SIG-M5 (cell line): Measurements from ENCODE around the gene NFE2L2.
"Not testable (repeated sequence)": the region's sequence is repeated elsewhere in the genome, so short reads cannot be mapped to it uniquely, and the experiment has no call there.

Experiments
- DNase-seq: peaks from one replicate; lab custom pipeline; 2025; lab: John Stamatoyannopoulos, UW

The NFE2L2 gene

DNA sequence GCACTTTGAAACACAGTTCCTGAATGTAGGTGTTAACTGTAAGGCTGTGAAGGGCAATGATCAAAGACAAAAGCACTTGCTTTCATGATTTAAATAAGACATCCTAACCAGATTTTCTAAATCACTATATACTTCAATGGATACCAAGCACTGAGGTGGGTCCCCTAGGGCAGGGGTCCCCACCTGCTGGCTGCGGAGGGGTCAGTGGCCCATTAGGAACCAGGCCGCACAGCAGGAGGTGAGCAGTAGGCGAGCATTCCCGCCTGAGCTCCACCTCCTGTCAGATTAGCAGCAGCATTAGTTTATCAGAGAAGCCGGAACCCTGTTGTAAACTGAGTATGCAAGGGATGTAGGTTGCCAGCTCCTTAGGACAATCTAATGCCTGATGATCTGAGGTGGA lies 7.1 kb downstream of the NFE2L2 start:
- DNase-seq: no peak

GRCh38 chr2:177256695-177257094 lies 7.8 kb downstream of the NFE2L2 start:
- no peak for DNase-seq

GRCh38 chr2:177256026-177256425 lies 8.5 kb downstream of the NFE2L2 start:
- DNase-seq: no peak

- no peak for DNase-seq
Measured at GRCh38 chr2:177255227-177255601, 9.3 kb downstream of the NFE2L2 start.

DNA sequence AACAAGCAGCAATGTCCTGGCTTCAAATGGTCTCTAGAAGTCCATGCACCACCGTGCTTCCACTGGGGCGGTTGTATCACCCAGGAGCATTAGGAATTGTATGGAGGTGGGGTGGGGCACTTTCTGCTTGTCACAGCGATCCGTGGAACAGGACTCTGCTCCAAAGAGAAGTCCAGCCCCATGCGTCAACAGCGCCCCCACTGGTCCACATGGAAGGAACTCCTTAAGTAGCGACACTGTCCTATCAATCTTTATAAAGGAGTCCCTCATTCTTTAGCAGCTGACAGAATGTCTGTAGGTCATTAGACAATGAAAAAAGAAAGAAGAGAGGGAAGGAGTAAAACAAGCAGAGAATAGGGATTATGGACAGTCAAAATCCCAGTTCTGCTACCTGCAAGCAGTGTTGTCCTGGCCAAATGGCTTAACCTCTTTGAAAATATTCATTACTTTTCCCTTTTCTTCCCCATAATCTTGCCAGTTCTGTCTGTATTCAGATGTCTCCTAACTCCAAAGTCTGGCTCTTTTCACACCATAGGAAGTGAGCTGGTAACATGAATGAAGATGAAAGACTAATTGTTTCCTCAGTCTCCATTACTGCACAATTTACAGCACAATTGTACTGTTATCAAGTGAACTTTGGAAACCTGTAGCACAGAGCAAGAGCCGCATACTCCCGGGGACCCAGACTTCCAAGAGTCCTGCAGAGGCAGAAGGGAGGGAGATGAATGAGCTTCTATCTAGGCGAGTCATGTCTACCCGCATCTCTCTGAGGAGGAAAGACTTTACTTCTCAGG lies 9.9 kb downstream of the NFE2L2 start:
- no peak for DNase-seq

DNA sequence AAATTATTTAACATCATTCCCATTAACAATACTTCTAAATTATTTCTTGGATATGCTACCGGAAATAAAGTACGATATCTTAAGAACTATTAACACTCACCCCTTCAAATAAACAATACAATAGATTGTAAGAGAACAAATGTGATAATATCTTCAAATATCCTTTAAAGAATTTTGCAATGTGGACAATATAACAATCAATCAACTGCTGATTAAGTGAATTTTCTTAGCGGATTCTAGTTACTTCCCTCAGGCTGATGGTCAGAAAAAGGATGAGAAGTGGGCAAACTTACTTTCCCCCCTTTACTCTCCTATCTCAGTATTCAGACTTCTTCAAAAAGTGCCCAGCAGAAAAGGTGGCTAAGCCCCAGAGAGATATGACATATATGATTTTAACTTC lies 10.8 kb downstream of the NFE2L2 start:
- DNase-seq: no peak

- DNase-seq: no peak
Measured at GRCh38 chr2:177252808-177253531, 11.6 kb downstream of the NFE2L2 start.

- no peak for DNase-seq
Measured at GRCh38 chr2:177251165-177251542, 13.4 kb downstream of the NFE2L2 start.

GRCh38 chr2:177250461-177250860 lies 14.1 kb downstream of the NFE2L2 start:
- DNase-seq: no peak

DNA sequence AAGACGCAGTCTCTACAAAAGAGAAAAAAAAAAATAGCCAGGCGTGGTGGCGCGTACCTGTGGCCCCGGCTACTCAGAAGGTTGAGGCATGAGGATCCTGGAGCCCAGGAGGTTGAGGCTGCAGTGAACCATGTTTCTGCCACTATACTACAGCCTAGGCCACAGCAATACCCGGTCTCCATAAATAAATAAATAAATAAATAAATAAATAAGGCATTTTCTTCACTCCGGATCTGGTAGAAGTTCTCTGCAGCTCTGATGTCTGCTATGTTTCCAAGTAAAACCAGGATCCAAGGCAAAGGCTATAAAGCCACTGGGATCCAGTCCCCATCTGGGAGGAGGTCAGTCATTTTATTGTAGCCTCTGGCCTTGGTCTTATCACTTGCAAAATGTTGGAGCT lies 15.5 kb downstream of the NFE2L2 start:
- DNase-seq: no peak

- no peak for DNase-seq
Measured at GRCh38 chr2:177247693-177248262, 16.7 kb downstream of the NFE2L2 start.

DNA sequence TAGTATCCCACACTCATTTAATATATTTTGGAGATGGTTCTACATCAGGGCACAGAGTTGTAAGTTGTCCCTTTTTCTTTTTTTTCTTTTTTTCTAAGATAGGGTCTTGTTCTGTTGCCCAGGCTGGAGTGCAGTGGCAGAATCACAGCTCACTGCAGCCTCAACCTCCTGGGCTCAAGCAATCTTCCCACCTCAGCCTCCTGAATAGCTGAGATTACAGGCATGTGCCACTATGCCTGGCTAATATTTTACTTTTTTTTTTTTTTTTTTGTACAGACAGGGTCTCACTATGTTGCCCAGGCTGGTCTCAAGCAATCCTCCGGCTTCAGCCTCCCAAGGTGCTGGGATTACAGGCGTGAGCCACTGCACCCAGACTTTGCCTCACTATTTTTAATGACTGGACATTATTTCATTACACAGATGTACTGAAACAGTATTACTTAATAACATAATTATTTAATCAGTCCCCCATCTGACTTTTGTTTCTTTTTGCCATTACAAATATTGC lies 17.9 kb downstream of the NFE2L2 start:
- DNase-seq: not testable (repeated sequence)

DNA sequence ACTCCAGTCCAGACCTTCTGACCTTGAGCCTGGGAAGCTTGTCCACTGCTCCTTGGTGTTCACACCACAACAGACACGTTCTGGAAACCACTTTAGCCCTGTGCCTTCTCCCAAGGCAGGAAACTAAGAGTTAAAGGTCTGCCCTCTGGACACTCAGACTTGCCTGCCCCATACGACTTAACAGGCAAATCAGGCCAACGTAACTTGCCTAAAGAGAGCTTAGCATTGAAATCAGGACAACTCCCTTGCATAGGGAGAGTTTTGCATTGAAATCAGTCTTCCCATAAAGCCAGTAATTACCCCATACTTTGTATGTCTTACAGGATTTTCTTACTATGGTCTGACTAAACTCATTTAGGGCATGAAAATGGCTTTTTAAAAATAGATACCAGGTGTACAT lies 18.5 kb downstream of the NFE2L2 start:
- DNase-seq: no peak

DNA sequence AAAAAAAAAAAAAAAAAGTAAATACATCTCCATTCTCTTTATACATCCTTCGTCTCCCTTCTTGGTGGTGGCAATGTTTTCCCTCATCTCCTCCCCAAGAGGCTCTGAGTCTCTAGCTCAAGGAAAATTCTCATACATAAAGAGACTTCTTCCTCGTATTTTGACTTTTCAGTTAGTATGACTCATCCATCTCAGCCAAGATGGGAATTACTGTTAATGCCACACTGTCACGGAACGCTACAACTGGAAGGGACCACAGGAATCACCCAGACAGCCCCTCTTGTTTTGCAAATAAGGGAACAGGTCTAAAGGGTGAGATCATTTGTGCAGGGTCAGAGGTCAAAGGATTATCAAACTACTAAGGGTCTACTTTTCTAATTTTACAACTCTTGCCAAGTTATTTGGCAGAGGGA lies 19.5 kb downstream of the NFE2L2 start:
- no peak for DNase-seq

- no peak for DNase-seq
Measured at GRCh38 chr2:177244244-177244771, 20.2 kb downstream of the NFE2L2 start.

DNA sequence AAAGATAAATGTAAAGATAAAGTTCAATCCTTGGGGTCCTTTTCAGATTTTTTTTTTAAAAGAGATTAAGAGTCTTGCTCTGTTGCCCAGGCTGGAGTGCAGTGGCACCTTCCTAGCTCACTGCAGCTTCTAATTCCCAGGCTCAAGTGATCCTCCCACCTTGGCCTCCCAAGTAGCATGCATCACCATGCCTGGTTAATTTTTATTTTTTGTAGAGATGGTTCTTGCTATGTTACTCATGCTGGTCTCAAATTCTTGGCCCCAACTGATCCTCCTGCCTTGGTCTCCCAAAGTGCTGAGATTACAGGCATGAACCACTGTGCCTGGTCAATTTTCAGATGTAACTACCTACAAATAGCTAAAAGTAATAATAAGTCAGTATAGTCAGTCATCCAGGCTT lies 21.1 kb downstream of the NFE2L2 start:
- DNase-seq: no peak

DNA sequence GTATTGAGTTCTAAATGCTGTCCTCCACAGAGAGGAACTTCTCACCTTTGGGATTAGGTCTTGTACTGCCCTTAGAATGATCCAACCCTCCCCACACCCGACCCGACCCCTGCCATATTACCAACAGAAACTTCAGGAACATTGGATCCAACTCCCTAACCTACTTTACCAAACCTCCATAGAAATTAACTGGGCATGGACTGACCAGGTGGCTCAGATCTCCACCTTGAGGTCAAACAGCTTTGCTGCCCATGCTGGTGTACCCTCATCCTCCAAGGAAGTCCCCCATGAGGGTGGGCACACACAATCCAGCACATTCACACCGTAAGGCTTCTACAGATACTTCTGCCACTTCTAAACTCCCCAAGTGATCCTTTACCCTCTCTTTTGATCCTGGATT lies 21.5 kb downstream of the NFE2L2 start:
- no peak for DNase-seq

GRCh38 chr2:177242121-177242987 lies 22.2 kb downstream of the NFE2L2 start:
- DNase-seq: no peak

- no peak for DNase-seq
Measured at GRCh38 chr2:177241711-177242120, 22.8 kb downstream of the NFE2L2 start.

DNA sequence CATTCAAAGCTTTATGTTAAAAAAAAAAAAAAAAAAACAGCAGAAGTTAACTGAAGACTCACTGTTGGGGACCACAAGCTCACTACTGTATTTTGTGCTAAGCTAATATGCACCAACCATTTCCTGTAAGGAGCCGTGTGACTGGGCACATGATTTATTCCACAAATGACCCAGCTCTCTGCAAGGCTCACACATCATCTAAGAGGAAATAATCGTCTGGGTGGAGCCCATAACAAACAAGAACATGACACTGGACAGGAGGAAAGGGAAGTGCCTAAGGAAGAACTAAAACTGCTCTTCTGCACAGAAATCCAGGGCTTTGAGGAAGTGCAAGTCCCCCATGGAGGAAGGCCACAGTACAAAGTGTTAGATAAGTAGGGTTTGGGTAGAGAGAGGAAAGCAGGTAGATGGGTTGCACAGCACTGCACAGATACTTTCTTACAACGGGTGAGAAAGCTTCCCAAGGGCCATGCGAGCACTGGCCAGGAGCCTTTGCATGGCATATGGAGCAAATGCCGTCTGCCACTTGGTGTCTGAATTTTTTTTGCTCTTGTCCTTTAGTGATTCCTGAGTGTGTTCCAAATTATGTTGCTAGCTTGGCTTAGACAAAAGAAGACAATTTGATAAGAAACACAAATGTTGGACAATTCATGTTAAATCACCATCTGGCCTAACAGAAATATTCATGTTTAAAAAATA lies 24.4 kb downstream of the NFE2L2 start:
- DNase-seq: peak; percentile 95

DNA sequence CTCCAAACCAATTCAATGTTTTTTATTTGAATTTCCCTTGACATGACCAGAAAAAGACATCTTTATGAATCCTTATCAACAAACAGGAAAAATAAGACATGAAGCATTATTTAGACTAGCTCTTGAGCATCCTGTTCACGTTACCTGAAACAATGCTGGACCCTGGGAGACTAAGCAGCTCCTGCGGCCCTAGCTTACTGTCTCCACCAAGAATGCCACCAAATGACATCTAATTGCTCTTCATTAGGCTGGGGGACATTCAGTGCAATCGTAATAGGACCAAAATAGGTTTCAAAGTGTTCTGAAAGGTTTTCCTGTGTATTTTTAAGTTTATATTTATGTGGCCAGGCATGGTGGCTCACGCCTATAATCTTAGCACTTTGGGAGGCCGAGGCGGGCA lies 25.5 kb downstream of the NFE2L2 start:
- DNase-seq: no peak
